Skeletal muscle tissue (tissue), 4 donors: ENCODE measurements around the gene GABRB2. TPM values are rescaled to one million over a fixed set of nuclear protein-coding genes. Genes with fewer than 3 reads are reported as not detected.
"Not testable (repeated sequence)": the region's sequence is repeated elsewhere in the genome, so short reads cannot be mapped to it uniquely, and the experiment has no call there.

ENCODE experiments used
- H3K27ac ChIP-seq: one replicate; pipeline ENCODE4 v1.7.0; 2013; ENCODE audit warnings: mild to moderate bottlenecking, low read depth, low read length, inconsistent platforms
- H3K27me3 ChIP-seq, 3 donors: one replicate each; pipeline ENCODE4 v1.7.0; 2013; ENCODE audit warnings: low read length in 3 of 3; ENCODE audit not compliant: control insufficient read depth in 3 of 3, insufficient read depth in 3 of 3
- H3K36me3 ChIP-seq, 3 donors: one replicate each; pipeline ENCODE4 v1.7.0; 2013; ENCODE audit warnings: low read length in 3 of 3; ENCODE audit not compliant: control insufficient read depth in 3 of 3, insufficient read depth in 3 of 3
- H3K4me1 ChIP-seq, 3 donors: one replicate each; pipeline ENCODE4 v1.7.0; 2013; ENCODE audit warnings: low read length in 3 of 3, mild to moderate bottlenecking in 3 of 3; ENCODE audit not compliant: control insufficient read depth in 3 of 3, insufficient read depth in 3 of 3
- H3K4me3 ChIP-seq, 3 donors: one replicate each; pipeline ENCODE4 v1.7.0; 2013; ENCODE audit warnings: low read length in 3 of 3
- H3K9ac ChIP-seq, 3 donors: one replicate each; pipeline ENCODE4 v1.7.0; 2013; ENCODE audit warnings: low read length in 3 of 3, mild to moderate bottlenecking in 3 of 3, moderate library complexity in 2 of 3, low read depth in 1 of 3
- H3K9me3 ChIP-seq, 3 donors: one replicate each; pipeline ENCODE4 v1.7.0; 2013; ENCODE audit warnings: low read length in 3 of 3; ENCODE audit not compliant: control insufficient read depth in 3 of 3
- total RNA-seq: library from RNA; depleted of rRNA; stranded (reverse); fragments of >200 nt; gene quantifications from one replicate; pipeline ENCODE4 v1.2.3, GENCODE V29; 2014
- donor health status: Osteomylitis.

The GABRB2 gene
- total RNA-seq, 1 donor from 2014 or later: 1.0 TPM

DNA sequence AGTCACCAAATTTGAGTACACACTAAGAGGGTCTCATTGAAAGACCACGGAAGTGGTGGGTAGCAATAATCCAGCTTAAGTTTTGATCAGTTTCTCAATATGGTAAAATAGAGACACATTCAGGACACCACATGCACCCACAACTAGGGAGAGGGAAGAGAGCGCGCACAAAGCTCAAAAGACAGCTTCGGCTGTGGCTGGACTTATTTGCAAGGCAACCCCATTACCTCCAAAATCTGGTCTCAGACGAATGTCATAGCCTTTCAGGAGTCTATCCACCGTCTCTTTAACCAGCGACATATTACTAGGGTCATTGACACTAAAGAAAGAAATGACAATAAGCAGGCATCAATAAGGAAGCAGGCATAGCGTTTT, 443 bp downstream of the GABRB2 start:
- H3K9ac ChIP-seq: no peak overlapping the region
- H3K9me3 ChIP-seq: no peaks in the 10 kb centered on the region
- H3K27me3 ChIP-seq: peaks cover 33 to 46% (median 44%) of the 10 kb centered on the region in 3 donors
- H3K4me3 ChIP-seq: peak overlapping the region; percentile 53 to 70 (median 60)
- no peak overlapping the region for H3K27ac ChIP-seq
- H3K4me1 ChIP-seq: peaks cover 5 to 15% (median 10%) of the 10 kb centered on the region in 3 donors
- no peaks in the 10 kb centered on the region for H3K36me3 ChIP-seq

DNA sequence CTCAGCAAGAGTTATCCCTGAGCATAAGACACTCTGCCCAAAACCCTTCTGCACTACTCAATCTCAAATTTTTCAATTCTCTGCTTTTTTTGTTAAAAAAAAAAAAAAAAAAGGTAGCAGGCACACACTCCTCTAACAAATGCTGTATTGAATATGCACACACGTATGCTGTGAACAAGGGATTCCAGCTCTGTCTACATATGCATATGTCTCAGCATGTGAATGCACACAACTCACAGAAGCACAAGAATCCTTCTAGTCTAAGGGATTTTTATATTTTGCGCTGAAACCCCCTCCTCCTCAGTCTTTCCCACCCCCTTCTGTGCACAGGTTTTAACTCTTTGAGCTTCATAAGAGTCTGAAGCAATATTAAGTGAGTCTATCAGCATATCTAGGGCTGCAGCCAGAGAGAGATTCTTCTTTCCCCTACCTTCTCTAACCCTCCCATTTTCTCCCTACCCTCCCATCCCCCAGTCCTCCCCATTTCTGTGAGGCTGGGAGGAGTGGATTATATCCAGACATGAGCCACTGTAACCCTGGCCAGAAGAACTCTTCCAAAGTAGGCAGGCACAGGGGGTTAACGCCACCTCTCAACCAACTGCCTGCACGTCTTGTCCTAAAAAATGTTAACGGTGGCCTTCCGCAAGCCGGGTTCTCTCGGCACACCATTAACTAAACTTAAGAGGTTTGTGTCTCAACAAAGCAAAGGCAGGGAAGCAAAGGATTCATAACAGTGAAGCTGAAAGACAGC, 1.0 kb downstream of the GABRB2 start:
- H3K9ac ChIP-seq: no peak overlapping the region
- H3K27ac ChIP-seq: no peak overlapping the region
- H3K4me3 ChIP-seq: no peak overlapping the region
- H3K9me3 ChIP-seq: no peaks in the 10 kb centered on the region
- peaks cover 5 to 15% (median 10%) of the 10 kb centered on the region in 3 donors for H3K4me1 ChIP-seq
- peaks cover 34 to 46% (median 44%) of the 10 kb centered on the region in 3 donors for H3K27me3 ChIP-seq
- H3K36me3 ChIP-seq: no peaks in the 10 kb centered on the region

DNA sequence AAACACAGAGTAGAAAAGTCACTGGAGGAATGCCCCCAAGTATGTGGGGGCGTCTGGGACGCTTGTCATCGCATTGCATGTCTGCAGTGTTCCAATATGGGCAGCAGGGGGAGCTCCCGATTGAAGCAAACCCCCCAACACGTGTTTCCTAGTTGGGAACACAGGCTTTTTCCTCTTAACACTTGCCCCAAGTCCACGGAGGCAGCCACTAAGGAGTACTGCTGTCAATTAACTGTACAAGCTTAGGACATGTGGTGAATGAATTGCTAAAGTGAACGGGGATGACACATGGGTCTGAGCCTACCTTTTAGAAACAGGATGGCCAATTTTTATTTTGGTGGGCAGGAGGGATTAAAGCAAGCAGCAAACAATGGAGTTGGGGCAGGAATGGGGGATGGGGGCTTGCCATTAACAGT, 2.2 kb downstream of the GABRB2 start:
- Histone ChIP-seq H3K27me3 (peaks cover 34 to 46% (median 44%) of the 10 kb centered on the region in 3 donors), H3K36me3 (no peaks in the 10 kb centered on the region)

DNA sequence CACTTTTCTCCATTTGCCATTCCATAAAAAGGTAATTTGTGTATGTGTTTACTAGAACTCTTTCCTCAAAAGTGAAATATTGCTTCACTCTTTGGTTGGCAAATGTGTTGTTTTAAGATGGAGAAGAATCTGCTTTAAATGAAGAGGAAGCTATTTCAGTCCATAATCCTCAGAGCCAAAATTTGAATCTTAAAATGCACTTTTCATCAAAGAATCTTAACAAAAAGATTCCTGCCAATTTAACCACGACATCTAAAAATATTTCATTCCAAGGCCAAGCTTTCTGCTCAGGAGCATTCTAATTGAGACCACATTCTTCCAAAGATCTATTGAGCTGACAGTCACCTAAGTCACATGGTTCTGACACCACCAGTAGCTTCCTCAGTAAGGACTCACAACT, 7.5 kb downstream of the GABRB2 start:
- H3K27ac ChIP-seq: no peak overlapping the region
- H3K36me3 ChIP-seq: no peaks in the 10 kb centered on the region
- no peaks in the 10 kb centered on the region for H3K9me3 ChIP-seq

More for the DNA sequence above, 2.2 kb downstream of the GABRB2 start:
- Histone ChIP-seq H3K4me3 (no peak overlapping the region), H3K4me1 (peaks cover 5 to 15% (median 10%) of the 10 kb centered on the region in 3 donors), H3K9me3 (no peaks in the 10 kb centered on the region), H3K9ac (no peak overlapping the region), H3K27ac (no peak overlapping the region)

DNA sequence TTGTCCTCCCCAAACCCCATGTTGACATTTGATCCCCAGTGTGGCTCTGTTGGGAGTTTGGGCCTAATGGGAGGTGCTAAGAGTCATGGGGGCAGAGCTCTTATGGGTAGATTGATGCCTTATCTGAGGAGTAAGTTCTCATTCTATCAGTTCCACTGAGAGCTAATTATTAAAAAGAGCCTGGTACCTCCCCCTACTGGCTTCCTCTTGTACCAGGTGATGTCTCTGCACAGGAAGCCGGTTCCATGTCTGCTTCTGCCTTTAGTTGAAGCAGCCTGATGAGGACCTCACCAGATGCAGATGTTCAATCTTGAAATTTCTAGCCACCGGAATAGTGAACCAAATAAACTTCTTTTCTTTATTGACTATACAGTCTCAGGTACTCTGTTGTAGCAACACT, 10.8 kb downstream of the GABRB2 start:
- no peaks in the 10 kb centered on the region for H3K4me1 ChIP-seq
- no peaks in the 10 kb centered on the region for H3K36me3 ChIP-seq
- no peaks in the 10 kb centered on the region for H3K9me3 ChIP-seq
- no peaks in the 10 kb centered on the region for H3K27me3 ChIP-seq
- no peak overlapping the region for H3K9ac ChIP-seq
- H3K4me3 ChIP-seq: no peak overlapping the region
- H3K27ac ChIP-seq: no peak overlapping the region

More for the DNA sequence above, 7.5 kb downstream of the GABRB2 start:
- Histone ChIP-seq H3K9ac (no peak overlapping the region), H3K4me3 (no peak overlapping the region), H3K27me3 (peaks cover 0 to 6% (median 2%) of the 10 kb centered on the region in 3 donors), H3K4me1 (no peaks in the 10 kb centered on the region)

DNA sequence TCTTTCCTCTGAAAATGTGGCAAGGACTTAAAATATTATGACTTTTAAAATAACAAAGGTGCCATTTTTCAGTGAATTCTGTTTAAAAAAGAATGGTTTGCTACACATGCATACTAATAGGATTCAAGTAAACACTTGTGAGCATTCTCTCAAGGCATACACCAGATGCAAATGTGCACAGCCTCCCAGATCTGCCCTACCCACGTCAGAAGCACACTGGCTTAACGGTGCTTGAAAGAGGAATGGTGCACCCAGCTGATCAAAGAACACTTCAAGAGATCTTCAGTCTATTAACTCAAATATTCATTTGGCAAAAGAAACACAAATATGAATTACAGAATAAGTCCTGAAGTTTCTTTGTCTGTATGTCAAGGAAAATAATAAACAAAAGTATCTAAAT, 15.8 kb downstream of the GABRB2 start:
- Histone ChIP-seq H3K27ac (no peak overlapping the region), H3K4me3 (no peak overlapping the region), H3K9ac (no peak overlapping the region), H3K9me3 (no peaks in the 10 kb centered on the region), H3K27me3 (no peaks in the 10 kb centered on the region), H3K36me3 (no peaks in the 10 kb centered on the region), H3K4me1 (no peaks in the 10 kb centered on the region)

DNA sequence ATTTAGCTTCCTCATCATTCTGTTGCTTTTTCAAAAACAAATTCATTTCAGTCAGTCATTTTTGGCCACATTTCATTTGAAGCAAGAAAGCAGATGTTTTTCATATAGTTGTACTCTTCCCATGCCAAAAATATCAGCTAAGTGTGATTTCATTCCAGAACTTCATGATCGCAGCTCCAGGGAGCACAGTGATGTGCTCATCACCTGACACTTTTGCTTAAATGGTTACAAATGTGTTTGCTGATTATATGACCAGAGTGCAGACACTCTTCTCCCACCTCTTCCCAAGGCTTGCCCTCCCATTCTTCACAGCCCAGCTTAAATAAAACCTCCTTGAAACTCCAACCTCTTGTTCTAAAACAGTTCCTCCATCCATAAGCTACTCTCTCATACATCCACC, 32.6 kb downstream of the GABRB2 start:
- Histone ChIP-seq H3K27me3 (no peaks in the 10 kb centered on the region), H3K4me1 (no peaks in the 10 kb centered on the region)

DNA sequence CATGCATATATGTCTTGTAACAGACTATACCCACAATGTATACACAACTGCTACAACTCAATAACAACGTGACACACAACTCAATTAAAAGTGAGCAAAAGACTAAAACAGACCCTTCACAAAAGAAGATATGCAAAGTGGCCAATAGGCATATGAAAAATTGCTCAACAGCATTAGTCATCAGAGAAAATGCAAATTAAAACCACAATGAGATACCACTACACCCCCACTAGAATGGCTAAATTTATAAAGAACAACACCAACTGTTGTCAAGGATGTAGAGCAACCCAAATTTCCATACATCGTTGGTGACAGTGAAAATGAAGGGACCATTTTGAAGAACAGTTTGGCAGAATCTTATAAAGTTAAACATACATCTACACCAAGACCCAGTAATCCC, 38.9 kb downstream of the GABRB2 start:
- Histone ChIP-seq H3K27me3 (no peaks in the 10 kb centered on the region), H3K9ac (no peak overlapping the region), H3K36me3 (no peaks in the 10 kb centered on the region), H3K4me1 (no peaks in the 10 kb centered on the region), H3K27ac (no peak overlapping the region), H3K9me3 (peaks cover 0 to 4% (median 0%) of the 10 kb centered on the region in 3 donors), H3K4me3 (no peak overlapping the region)

More for the DNA sequence above, 32.6 kb downstream of the GABRB2 start:
- Histone ChIP-seq H3K4me3 (no peak overlapping the region), H3K27ac (no peak overlapping the region), H3K9me3 (peaks cover 0 to 4% (median 0%) of the 10 kb centered on the region in 3 donors), H3K36me3 (no peaks in the 10 kb centered on the region), H3K9ac (no peak overlapping the region)

DNA sequence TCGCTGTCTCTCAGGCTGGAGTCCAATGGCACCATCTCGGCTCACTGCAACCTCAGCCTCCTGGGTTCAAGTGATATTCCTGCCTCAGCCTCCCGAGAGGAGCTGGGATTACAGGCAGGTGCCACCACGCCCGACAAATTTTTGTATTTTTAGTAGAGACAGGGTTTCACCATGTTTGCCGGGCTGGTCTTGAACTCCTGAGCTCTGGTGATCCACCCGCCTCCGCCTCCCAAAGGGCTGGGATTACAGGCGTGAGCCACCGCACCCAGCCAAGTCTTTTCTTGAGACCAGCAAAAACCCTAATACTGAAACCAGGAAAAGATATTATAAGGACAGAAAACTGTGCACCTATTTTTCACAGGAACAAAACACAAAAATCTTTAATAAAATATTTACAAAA, 41.4 kb downstream of the GABRB2 start:
- not testable (repeated sequence) for H3K4me1 ChIP-seq, H3K36me3 ChIP-seq, H3K9me3 ChIP-seq, H3K27ac ChIP-seq, H3K4me3 ChIP-seq, H3K9ac ChIP-seq, H3K27me3 ChIP-seq

DNA sequence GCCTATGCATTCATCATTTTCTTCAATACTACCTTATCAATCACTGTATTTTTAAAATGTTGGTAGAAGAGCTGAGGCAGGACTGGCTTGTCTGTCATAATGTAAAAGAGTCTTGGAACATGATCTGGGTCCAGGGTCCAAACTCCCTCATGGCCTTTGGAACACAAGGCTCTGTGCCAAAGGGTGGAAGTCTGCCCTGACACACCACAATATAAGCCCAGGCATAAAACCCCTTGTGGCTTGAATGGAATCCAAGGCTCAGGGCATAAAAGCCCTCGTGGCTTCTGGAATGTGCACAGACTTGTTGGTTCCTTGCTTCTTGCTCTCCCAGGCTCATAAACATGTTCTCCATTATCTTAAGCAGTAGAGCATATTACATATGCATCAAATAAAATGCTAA, 48.0 kb downstream of the GABRB2 start:
- Histone ChIP-seq H3K27me3 (no peaks in the 10 kb centered on the region), H3K4me1 (no peaks in the 10 kb centered on the region), H3K36me3 (no peaks in the 10 kb centered on the region), H3K9me3 (peaks cover 0 to 6% (median 0%) of the 10 kb centered on the region in 3 donors), H3K4me3 (no peak overlapping the region), H3K27ac (no peak overlapping the region), H3K9ac (no peak overlapping the region)
